Memory B cell (primary cell): ENCODE data around the gene GLI3.
A peak's percentile ranks its signal among the peaks of the same experiment; 100 is the strongest.

Experiments
- ATAC-seq: fragments of 150-1000 bp; cut with Tn5 transposase; 2 replicates; pipeline ENCODE4 v1.10.0; 2021; ENCODE audit warnings: low read depth, mild to moderate bottlenecking, moderate library complexity
- DNase-seq, 2 donors: peaks; one replicate each; pipeline ENCODE4 v3.0.0; 2022; ENCODE audit warnings: low spot score in 2 of 2
- H3K27ac Mint-ChIP-seq: one replicate; pipeline ENCODE4 v1.8.0; 2022; ENCODE audit warnings: mild to moderate bottlenecking, moderate library complexity, mixed read lengths
- H3K27me3 Mint-ChIP-seq: one replicate; pipeline ENCODE4 v1.8.0; 2022; ENCODE audit warnings: mixed read lengths
- H3K36me3 Mint-ChIP-seq: one replicate; pipeline ENCODE4 v1.8.0; 2022; ENCODE audit warnings: mild to moderate bottlenecking, mixed read lengths
- H3K4me1 Mint-ChIP-seq: one replicate; pipeline ENCODE4 v1.8.0; 2022; ENCODE audit warnings: mixed read lengths
- H3K4me3 Mint-ChIP-seq: one replicate; pipeline ENCODE4 v1.8.0; 2022; ENCODE audit warnings: mild to moderate bottlenecking, moderate library complexity, mixed read lengths
- H3K9me3 Mint-ChIP-seq: one replicate; pipeline ENCODE4 v1.8.0; 2022; ENCODE audit warnings: mixed read lengths

The GLI3 gene

DNA sequence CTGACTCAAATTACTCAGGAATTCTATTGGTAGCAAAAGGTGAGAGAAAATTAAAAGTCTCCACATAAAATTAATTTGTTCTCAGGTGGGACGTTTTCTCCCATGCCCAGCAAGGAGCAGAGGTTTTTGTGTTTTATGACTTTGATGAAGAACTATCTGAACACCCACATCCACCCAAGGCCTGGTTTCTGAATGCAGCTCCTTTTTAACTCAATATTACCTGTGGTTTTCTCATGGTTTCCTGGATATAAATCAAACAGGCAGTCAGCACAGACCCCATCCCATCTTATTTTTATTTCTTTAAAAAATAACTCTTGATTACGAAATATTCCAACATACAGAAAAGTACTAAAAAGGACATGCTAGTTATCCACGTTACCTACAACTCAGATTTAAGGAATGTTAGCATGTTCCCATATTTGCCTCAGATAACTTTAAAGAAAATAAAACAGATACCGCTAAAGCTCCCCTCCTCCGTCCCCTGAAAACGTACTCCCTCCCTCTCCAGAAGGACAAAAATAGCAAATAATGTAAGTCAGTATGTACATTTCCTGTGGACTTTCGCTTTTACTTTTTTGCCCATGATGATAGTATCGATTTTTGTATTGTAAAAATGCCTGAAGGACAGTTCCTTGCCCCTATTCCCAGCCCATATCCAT is 43.4 kb downstream of the GLI3 start:
- DNase-seq (no peak), ATAC-seq (no peak)
- H3K4me3 Mint-ChIP-seq, result peak overlapping the region; percentile 0
- H3K27ac Mint-ChIP-seq, result no peak overlapping the region
- no peaks in the 10 kb centered on the region for H3K27me3 Mint-ChIP-seq
- H3K4me1 Mint-ChIP-seq, result peaks cover 4% of the 10 kb centered on the region
- no peaks in the 10 kb centered on the region for H3K9me3 Mint-ChIP-seq
- no peaks in the 10 kb centered on the region for H3K36me3 Mint-ChIP-seq

DNA sequence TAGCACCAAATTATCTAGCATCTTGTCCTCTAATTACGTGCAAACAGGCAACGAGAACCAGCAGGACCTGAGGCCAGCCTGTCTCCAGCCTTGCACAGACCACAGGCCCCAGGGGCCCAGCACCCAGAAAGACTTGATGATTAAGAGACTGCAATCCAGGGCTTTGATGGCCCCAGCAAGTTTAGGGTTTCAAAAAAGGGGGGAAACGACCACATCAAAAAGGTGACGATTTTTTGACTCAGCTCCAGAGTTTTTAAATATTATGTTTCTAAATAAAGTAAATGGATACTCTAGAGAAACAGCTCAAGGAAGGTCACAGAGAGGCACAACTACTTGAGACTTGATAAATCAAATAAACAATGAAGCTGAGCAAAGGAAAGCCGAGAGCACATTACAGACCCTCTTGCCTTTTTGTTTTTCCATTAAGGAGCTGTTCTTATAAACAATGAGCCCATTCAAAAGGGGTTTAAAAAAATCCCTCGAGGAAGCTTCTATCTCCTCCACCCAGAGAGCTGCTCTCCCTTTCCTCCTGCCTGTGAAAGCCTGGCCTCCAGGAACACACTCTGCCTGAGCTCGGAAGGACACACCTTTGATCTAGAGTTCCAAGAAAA is 44.1 kb downstream of the GLI3 start:
- DNase-seq (no peak), ATAC-seq (no peak)
- Mint-ChIP-seq H3K36me3 (no peaks in the 10 kb centered on the region), H3K9me3 (no peaks in the 10 kb centered on the region), H3K27ac (no peak overlapping the region), H3K4me1 (peaks cover 4% of the 10 kb centered on the region), H3K4me3 (no peak overlapping the region), H3K27me3 (no peaks in the 10 kb centered on the region)

DNA sequence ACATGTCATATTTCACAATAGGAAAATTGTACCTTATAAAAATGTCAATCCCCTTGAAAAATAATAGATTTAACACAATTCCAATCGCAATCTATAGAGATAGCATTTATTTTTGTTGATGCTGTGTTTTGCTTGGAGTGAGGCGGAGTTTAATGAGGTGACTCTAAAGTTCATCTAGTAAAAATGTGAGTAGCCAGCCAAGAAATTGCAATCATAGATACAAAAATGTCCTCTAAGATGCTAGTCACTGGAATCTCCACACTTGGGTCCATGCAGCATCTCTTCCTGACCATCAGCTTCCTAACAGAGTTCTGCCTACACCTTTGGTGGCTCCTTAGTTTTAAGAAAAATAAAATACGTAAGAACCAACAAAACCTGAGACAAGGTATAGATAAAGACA is 44.9 kb downstream of the GLI3 start:
- Mint-ChIP-seq H3K4me3 (no peak overlapping the region), H3K27ac (no peak overlapping the region), H3K36me3 (no peaks in the 10 kb centered on the region), H3K27me3 (no peaks in the 10 kb centered on the region), H3K4me1 (peaks cover 4% of the 10 kb centered on the region), H3K9me3 (no peaks in the 10 kb centered on the region)
- ATAC-seq (no peak), DNase-seq (no peak)

DNA sequence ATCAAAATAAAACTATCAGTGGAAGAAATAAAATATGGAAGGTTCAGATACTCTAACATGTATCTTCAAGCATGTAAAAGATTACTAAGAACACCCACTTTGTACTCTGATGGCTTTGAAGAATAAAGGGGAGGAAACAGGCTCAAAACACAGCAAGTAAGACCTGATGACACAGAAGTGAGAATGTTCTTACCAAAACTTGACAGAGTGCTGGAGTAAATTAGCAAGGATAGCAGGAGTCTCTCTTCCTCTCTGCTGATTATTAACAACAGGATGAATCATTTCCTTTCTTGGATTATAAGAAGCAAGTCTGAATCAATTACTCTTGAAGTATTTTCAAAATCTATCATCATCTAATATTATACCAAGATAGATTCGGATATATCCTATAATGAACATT is 47.5 kb downstream of the GLI3 start:
- peaks cover 2% of the 10 kb centered on the region for H3K27me3 Mint-ChIP-seq
- H3K4me1 Mint-ChIP-seq, result peaks cover 4% of the 10 kb centered on the region
- no peaks in the 10 kb centered on the region for H3K9me3 Mint-ChIP-seq
- no peak overlapping the region for H3K27ac Mint-ChIP-seq
- DNase-seq (no peak), ATAC-seq (no peak)
- H3K4me3 Mint-ChIP-seq, result no peak overlapping the region
- no peaks in the 10 kb centered on the region for H3K36me3 Mint-ChIP-seq

DNA sequence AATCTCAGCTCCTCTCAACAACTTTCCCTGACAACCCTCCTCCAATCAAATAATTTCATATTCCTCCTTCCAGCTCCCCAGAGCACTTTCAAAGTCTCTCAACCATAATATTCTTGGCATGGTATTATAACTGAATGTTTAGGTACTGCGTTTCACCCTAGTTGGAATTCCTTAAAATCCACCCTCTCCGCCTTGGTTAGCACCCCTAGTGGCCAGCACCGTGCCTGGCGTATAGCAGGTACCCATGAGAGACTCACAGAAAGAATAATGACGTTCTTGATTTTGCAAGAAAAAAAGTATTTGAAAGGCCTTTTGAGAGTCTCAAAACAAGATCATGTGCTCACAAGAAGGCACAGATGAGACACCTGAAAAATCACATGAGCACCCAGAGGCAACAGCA is 50.9 kb downstream of the GLI3 start:
- no peak overlapping the region for H3K4me3 Mint-ChIP-seq

DNA sequence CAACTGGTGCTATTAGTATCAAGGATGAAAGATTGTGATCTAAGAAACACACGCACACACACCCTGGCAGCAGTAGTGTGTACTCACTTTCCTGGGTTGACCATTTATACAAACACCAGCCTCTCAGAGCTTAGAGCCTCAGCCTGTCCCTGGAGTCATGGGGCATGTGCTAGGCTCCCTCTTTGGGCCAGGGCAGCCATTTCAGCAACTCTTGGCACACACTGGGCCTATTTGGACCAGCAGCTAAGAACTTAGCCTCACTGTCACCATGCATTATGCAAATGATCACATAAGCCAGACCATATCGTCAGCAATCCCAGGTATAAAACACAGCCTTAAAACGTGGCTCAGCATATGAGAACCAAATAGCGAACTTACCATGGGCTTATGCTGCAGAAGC is 51.3 kb downstream of the GLI3 start:
- Mint-ChIP-seq H3K4me1 (no peaks in the 10 kb centered on the region), H3K4me3 (no peak overlapping the region), H3K9me3 (no peaks in the 10 kb centered on the region), H3K27ac (no peak overlapping the region), H3K36me3 (no peaks in the 10 kb centered on the region), H3K27me3 (peaks cover 2% of the 10 kb centered on the region)
- no peak for ATAC-seq
- DNase-seq, result no peak

More for the DNA sequence above, 50.9 kb downstream of the GLI3 start:
- Mint-ChIP-seq H3K36me3 (no peaks in the 10 kb centered on the region), H3K4me1 (no peaks in the 10 kb centered on the region), H3K9me3 (no peaks in the 10 kb centered on the region), H3K27ac (no peak overlapping the region), H3K27me3 (peaks cover 2% of the 10 kb centered on the region)
- ATAC-seq (no peak), DNase-seq (no peak)

DNA sequence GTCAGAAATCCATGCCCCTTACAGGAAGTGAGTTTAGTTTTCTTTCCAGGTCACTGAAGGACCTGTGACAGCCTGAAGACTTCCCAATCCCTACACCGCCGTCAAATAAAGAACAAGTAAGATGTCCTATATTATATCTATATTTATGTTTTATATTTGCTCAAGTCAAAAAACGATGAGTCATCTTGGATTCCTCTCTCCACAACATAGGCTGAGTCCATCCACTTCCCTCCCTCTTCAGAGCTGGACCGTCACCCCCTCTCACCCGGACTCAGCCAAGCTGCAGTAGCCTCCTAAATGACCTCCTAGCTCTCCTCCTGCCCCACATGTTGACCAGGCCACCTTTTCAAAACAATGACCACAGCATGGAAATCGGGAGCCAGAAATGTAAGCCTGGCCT is 53.5 kb downstream of the GLI3 start:
- Mint-ChIP-seq H3K4me3 (no peak overlapping the region), H3K36me3 (no peaks in the 10 kb centered on the region), H3K27me3 (peaks cover 3% of the 10 kb centered on the region), H3K27ac (no peak overlapping the region), H3K9me3 (no peaks in the 10 kb centered on the region), H3K4me1 (no peaks in the 10 kb centered on the region)
- DNase-seq (no peak), ATAC-seq (no peak)

DNA sequence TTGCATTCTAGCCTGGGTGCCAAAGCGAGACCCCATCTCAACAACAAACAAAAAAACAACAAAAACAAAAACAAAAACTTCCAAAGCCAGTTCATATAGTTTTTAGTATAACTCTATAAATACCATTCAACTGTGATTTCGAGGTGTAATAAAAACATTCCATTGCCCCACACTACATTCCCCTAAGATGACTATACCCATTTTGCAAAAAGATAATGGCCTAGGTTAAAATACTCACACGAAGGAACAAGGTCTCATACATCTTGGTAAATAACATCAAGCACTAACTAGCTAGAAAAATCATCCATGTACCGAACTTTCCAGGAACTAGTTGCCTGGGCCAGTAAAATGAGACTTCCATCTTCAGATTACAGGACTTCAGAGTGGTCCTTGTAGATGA is 55.4 kb downstream of the GLI3 start:
- no peak for DNase-seq
- H3K4me3 Mint-ChIP-seq, result no peak overlapping the region
- peaks cover 4% of the 10 kb centered on the region for H3K27me3 Mint-ChIP-seq
- ATAC-seq, result no peak
- no peaks in the 10 kb centered on the region for H3K9me3 Mint-ChIP-seq
- no peaks in the 10 kb centered on the region for H3K4me1 Mint-ChIP-seq
- H3K27ac Mint-ChIP-seq, result no peak overlapping the region
- H3K36me3 Mint-ChIP-seq, result no peaks in the 10 kb centered on the region

DNA sequence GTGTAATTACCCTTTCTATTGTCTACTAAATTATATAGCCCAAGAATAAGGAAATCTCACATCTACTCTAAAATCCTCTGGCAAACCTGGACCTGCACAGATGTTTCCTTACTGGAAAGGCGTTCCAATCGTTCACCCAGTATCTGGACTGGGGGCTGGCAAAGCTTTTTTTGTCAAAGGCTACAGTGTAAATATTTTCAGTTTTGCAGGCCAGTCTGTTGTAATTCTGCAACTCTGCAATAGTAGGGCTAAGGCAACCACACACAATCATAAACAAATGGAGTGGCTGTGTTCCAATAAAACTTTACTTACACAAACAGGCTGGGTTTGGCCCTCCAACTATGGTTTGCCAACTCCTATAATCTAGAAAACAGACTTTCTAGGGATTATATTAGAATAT is 56.2 kb downstream of the GLI3 start:
- Mint-ChIP-seq H3K36me3 (no peaks in the 10 kb centered on the region), H3K9me3 (no peaks in the 10 kb centered on the region), H3K4me3 (no peak overlapping the region), H3K4me1 (no peaks in the 10 kb centered on the region), H3K27me3 (peaks cover 4% of the 10 kb centered on the region), H3K27ac (no peak overlapping the region)
- no peak for DNase-seq
- ATAC-seq, result no peak

DNA sequence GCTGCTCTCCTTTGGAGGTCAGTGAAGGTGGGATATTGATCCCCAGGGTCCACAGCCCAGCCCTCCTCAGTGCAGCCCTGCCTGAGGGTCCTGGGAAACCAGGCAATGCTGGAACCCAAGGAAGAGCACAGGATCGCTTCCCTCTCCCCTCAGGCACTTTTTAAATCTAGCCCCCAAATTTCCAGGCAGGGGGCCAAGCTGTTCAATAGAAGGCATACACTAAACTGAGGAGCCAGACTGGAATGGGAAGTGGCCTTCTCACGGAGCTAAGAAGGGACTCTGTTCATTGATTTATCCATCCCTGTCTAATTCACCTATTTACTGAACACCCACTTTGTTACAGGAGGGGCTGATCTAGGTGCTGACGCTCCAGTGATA is 60.3 kb downstream of the GLI3 start:
- no peaks in the 10 kb centered on the region for H3K4me1 Mint-ChIP-seq
- ATAC-seq (no peak), DNase-seq (no peak)
- H3K36me3 Mint-ChIP-seq, result no peaks in the 10 kb centered on the region
- H3K27me3 Mint-ChIP-seq, result peaks cover 4% of the 10 kb centered on the region
- H3K4me3 Mint-ChIP-seq, result no peak overlapping the region
- no peak overlapping the region for H3K27ac Mint-ChIP-seq
- H3K9me3 Mint-ChIP-seq, result no peaks in the 10 kb centered on the region

DNA sequence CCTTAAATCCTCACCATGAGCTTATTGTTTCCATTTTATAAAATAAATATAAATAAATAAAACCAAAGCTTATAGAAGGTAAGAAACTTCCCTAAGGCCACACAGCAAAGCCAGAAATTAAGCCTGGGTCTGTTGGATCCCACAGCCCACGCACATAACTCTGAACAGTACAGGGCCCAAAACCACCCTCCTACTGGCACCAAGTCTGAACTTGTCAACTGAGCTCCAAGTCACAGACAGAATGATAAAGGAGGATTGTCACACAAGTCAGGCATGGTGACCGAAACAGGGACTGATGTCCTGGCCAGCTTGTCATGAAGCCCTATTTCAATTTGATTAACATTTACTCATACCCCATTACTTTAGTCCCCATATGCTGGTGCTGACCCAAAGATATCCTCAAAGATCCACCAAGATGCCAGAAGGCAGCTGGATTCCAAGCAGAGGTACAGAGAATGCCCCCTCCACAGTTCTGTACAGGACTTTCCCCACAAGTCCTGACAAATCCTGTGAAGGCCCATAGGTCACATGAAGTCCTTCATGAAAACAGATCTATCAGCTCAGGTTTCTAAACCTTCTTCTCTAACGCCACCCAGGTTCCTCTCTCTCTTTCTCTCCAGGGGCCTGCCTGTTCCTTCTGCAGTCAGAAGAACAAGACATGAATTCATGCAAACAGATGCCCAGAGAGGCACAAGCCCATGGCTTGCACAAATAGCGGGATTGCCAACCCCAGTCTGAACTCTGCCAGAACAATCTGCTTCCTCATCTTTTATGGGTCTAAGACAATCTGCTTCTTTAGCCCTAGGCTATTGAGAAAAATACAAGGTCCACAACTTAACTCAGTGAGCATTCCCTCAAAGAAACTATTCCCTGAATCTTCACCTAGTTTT is 60.9 kb downstream of the GLI3 start:
- H3K27ac Mint-ChIP-seq, result no peak overlapping the region
- H3K27me3 Mint-ChIP-seq, result peaks cover 4% of the 10 kb centered on the region
- no peak overlapping the region for H3K4me3 Mint-ChIP-seq
- no peak for DNase-seq
- H3K36me3 Mint-ChIP-seq, result no peaks in the 10 kb centered on the region
- no peak for ATAC-seq
- no peaks in the 10 kb centered on the region for H3K4me1 Mint-ChIP-seq
- no peaks in the 10 kb centered on the region for H3K9me3 Mint-ChIP-seq

DNA sequence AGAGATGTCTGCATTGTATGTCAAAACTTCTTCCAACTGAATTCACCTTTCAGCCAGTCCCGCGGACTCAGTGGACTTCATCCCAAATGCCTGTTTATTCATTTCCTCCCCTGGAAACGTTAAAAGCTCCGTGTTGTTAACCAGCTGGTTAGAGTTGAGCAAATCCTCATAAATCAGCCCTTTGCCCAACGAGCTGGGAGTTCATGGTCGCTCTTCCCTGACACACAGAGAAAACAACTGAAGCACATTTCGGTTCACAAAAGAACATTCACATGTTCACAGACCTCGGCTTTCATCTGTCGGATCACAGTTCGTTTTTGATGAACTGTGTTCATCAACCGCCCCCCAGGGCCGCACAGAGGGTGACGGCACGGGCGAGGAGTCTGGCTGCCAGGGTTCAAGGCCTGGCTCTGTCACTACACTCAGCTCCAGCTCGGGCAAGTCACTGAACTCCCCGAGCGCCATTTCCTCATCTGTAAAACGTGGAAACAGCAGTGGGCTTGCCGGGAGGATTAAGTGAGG is 62.6 kb downstream of the GLI3 start:
- H3K27me3 Mint-ChIP-seq, result peaks cover 4% of the 10 kb centered on the region
- H3K9me3 Mint-ChIP-seq, result no peaks in the 10 kb centered on the region
- no peaks in the 10 kb centered on the region for H3K36me3 Mint-ChIP-seq
- H3K4me1 Mint-ChIP-seq, result no peaks in the 10 kb centered on the region
- no peak overlapping the region for H3K27ac Mint-ChIP-seq
- H3K4me3 Mint-ChIP-seq, result no peak overlapping the region
- DNase-seq, result no peak
- no peak for ATAC-seq

DNA sequence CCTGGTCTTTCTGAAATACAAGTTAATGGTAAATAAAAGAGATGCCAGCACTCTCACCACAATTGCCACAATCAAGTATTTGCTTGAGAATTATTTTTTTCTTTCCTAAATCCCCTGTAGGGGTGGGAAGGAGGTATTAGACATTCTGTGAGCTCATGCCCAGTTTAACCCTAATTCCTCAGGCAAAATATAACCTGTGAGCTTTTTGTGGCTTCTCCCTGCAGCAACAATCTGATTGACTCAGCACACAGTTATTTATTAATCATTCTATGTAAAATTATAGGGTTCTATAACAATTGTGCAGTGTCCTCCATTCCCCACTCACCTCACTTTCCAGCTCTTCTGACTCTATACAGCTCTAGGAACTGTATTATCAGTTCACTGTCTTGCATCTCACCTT is 66.3 kb downstream of the GLI3 start:
- H3K27ac Mint-ChIP-seq, result no peak overlapping the region
- peaks cover 2% of the 10 kb centered on the region for H3K27me3 Mint-ChIP-seq
- no peaks in the 10 kb centered on the region for H3K36me3 Mint-ChIP-seq
- DNase-seq (no peak), ATAC-seq (no peak)
- H3K4me3 Mint-ChIP-seq, result no peak overlapping the region
- no peaks in the 10 kb centered on the region for H3K9me3 Mint-ChIP-seq
- H3K4me1 Mint-ChIP-seq, result no peaks in the 10 kb centered on the region

DNA sequence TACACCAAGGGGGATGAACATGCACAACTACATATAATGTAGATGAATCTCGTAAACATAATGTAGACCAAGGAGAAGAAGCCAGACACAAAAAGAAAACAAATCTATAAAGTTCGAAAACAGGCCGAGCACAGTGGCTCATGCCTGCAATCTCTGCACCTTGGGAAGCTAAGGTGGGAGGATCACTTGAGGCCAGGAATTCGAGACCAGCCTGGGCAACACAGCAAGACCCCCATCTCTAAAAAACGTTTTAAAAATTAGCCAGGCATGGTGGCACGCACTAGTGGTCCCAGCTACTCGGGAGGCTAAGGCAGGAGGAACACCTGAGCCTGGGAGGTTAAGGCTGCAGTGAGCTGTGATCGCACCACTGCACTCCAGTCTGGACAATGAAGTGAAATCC is 68.5 kb downstream of the GLI3 start:
- no peaks in the 10 kb centered on the region for H3K9me3 Mint-ChIP-seq
- DNase-seq (no peak), ATAC-seq (no peak)
- H3K27ac Mint-ChIP-seq, result no peak overlapping the region
- H3K4me3 Mint-ChIP-seq, result no peak overlapping the region
- H3K27me3 Mint-ChIP-seq, result no peaks in the 10 kb centered on the region
- no peaks in the 10 kb centered on the region for H3K4me1 Mint-ChIP-seq
- H3K36me3 Mint-ChIP-seq, result no peaks in the 10 kb centered on the region
